GM10266 (cell line): ENCODE data around the gene DLG5.

ENCODE experiments used
- DNase-seq: peaks from one replicate; pipeline ENCODE4 v3.0.0; 2012; ENCODE audit errors: extremely low spot score
- TF ChIP-seq, protein P1 (sequence below): IDR thresholded peaks from 2 replicates; pipeline ENCODE4 v1.5.1; 2012; ENCODE audit warnings: mild to moderate bottlenecking, low read depth; ENCODE audit not compliant: control insufficient read depth, insufficient read depth; ENCODE audit errors: missing control alignments

Gene DLG5

GRCh38 chr10:77906951-77907421 is 19.6 kb downstream of the DLG5 start:
- TF ChIP-seq, protein P1, sequence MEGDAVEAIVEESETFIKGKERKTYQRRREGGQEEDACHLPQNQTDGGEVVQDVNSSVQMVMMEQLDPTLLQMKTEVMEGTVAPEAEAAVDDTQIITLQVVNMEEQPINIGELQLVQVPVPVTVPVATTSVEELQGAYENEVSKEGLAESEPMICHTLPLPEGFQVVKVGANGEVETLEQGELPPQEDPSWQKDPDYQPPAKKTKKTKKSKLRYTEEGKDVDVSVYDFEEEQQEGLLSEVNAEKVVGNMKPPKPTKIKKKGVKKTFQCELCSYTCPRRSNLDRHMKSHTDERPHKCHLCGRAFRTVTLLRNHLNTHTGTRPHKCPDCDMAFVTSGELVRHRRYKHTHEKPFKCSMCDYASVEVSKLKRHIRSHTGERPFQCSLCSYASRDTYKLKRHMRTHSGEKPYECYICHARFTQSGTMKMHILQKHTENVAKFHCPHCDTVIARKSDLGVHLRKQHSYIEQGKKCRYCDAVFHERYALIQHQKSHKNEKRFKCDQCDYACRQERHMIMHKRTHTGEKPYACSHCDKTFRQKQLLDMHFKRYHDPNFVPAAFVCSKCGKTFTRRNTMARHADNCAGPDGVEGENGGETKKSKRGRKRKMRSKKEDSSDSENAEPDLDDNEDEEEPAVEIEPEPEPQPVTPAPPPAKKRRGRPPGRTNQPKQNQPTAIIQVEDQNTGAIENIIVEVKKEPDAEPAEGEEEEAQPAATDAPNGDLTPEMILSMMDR = no peak
- DNase-seq = no peak

GRCh38 chr10:77905781-77906180 is 20.8 kb downstream of the DLG5 start:
- DNase-seq = no peak
- TF ChIP-seq, protein P1 = no peak

GRCh38 chr10:77905086-77905748 is 21.3 kb downstream of the DLG5 start:
- no peak for DNase-seq

GRCh38 chr10:77904100-77904840 is 22.3 kb downstream of the DLG5 start:
- DNase-seq = no peak
- TF ChIP-seq, protein P1 = no peak

More at GRCh38 chr10:77905086-77905748, 21.3 kb downstream of the DLG5 start:
- TF ChIP-seq, protein P1 = no peak

DNA sequence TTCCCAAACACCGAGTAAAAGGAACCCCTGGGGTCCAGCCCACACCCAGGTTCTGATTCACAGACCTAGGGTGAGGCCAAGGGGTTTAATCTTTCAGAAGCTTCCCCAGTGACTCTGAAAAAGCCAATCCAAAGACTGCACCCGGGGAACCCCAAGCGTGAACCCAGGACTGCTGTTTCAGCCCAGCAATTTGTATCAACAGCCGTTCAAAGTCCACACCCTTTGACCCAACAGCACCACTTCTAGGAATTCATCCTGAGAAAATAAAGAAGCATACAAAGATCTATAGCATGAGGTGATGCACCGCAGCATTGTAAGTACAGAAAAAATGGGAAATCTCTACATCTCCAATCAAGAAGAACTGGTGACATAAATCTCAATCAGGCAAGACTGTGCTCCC is 24.4 kb downstream of the DLG5 start:
- DNase-seq = no peak
- TF ChIP-seq, protein P1 = no peak

DNA sequence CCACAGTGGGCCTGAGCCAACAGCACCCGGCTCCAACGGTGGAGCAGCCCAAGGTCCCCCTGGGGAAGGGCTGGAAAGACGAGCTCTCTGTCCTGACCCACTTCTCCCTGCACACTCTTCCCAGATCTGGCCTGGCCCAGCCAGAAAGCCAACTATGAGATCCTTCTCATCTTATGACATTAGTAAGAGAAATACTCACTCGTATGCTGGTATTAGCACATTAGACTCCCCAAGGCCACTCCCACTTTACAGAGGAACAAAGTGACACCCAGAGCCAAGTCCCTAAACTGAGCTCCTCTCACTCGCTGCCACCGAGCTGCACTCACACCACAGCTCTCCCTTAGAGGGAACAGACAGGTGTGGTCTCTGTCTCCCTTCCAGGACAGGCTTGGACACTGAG is 24.8 kb downstream of the DLG5 start:
- DNase-seq = no peak
- TF ChIP-seq, protein P1 = no peak

- DNase-seq = no peak
- TF ChIP-seq, protein P1 = no peak
Measured at GRCh38 chr10:77899690-77900089, 26.9 kb downstream of the DLG5 start.
